H1 (cell line): Measurements from ENCODE around the gene NFIA. TPM values are rescaled to one million over a fixed set of nuclear protein-coding genes. Genes with fewer than 3 reads are reported as not detected.

Experiments used
- CHD2 ChIP-seq: IDR thresholded peaks from 2 replicates; pipeline ENCODE4 v1.6.1; 2012; ENCODE audit warnings: low read length, improper control_type of control experiment
- NANOG ChIP-seq: IDR thresholded peaks from 2 replicates; pipeline ENCODE4 v1.6.1; 2011; ENCODE audit warnings: low read length, low read depth, mild to moderate bottlenecking, inconsistent platforms; ENCODE audit not compliant: insufficient read depth, poor library complexity, severe bottlenecking
- NRF1 ChIP-seq: IDR thresholded peaks from 2 replicates; pipeline ENCODE4 v1.6.1; 2011; ENCODE audit warnings: mild to moderate bottlenecking, low read depth, low read length, improper control_type of control experiment
- polyA plus RNA-seq, 7 experiments: library from polyadenylated mRNA; depleted of rRNA in 3 of 7; stranded (reverse) in 5 of 7; unstranded in 2 of 7; fragments of >200 nt in 5 of 7; fragments of 200-250 nt in 2 of 7; gene quantifications; 1 replicate in 5 of 7; 2 replicates in 1 of 7; 4 replicates in 1 of 7; pipeline versions ENCODE4 v1.2.1 to v1.2.3, GENCODE V29; 2011 to 2013; ENCODE audit warnings: missing spikeins in 2 of 7, mixed read lengths in 2 of 7
- total RNA-seq: library from RNA; stranded (reverse); fragmentation: NEBNext Ultra II Directional; extraction: Animal tissue kit (Norgen Biotek cat#: 25700); gene quantifications from 2 replicates; pipeline ENCODE4 v1.2.1, GENCODE V29; 2021

Gene NFIA
- total and polyA plus RNA-seq, 2 of the 8 experiments (the other 6 are each of a cell fraction or from before 2014, with no cell fraction given), result 1.8 to 2.3 TPM

- TF ChIP-seq NANOG (no peak), CHD2 (no peak), NRF1 (no peak)
Observed at GRCh38 chr1:61487801-61488200, 405.4 kb downstream of the NFIA start (continued).
